Esophagus squamous epithelium (tissue), 4 donors: ENCODE data around the gene OSBPL8.

ENCODE experiments used
- CTCF ChIP-seq, 6 experiments: fragments of 450-650 bp in 4 of 6; fragments of 200-600 bp in 2 of 6; sonication (generic) in 2 of 6; IDR thresholded peaks; one replicate each; pipeline ENCODE4 v1.5.1; 2016 to 2019; ENCODE audit warnings: antibody characterized with exemption in 6 of 6, mild to moderate bottlenecking in 4 of 6, moderate library complexity in 4 of 6
- POLR2A ChIP-seq, 4 donors: fragments of 450-650 bp; IDR thresholded peaks; one replicate each; pipeline ENCODE4 v1.6.1; 2017; ENCODE audit warnings: antibody characterized with exemption in 4 of 4, mild to moderate bottlenecking in 4 of 4, moderate library complexity in 3 of 4

GRCh38 chr12:76519538-76519937 is 40.0 kb downstream of the OSBPL8 start:
- no peak for TF ChIP-seq CTCF (IDR thresholded peaks at IDR 0.05)
- no peak for TF ChIP-seq POLR2A (IDR thresholded peaks at IDR 0.05)
